Measurements from ENCODE around the gene ADPRM. TPM values are rescaled to one million over a fixed set of nuclear protein-coding genes. Genes with fewer than 3 reads are reported as not detected.

Gene ADPRM
- total RNA-seq, 1 experiment from 2014 or later = 2.4 TPM

- H3K9me3 ChIP-seq (ENCODE audit: control insufficient read depth, insufficient read depth, low read depth, low read length) = no peaks in the 10 kb centered on the region
- H3K4me3 ChIP-seq (ENCODE audit: low read depth in 2 of 2, low read length in 2 of 2) = no peak overlapping the region
- ChIA-PET POLR2A (no interaction called here), CTCF (no interaction called here)
- no peaks in the 10 kb centered on the region for H3K27me3 ChIP-seq (ENCODE audit: control insufficient read depth, insufficient read depth, low read length)
- ATAC-seq (no peak), DNase-seq (ENCODE audit: low read depth, low spot score) (no peak)
- H3K36me3 ChIP-seq (ENCODE audit: control insufficient read depth, insufficient read depth, low read length) = no peaks in the 10 kb centered on the region
- H3K27ac ChIP-seq (ENCODE audit: low read length) = no peak overlapping the region
- TF ChIP-seq POLR2AphosphoS5 (IDR thresholded peaks at IDR 0.05; ENCODE audit: low read depth, low read length) (no peak), SIN3A (IDR thresholded peaks at IDR 0.05; ENCODE audit: borderline replicate concordance, insufficient read depth, low read depth, low read length) (no peak), REST (IDR thresholded peaks at IDR 0.05; ENCODE audit: insufficient read depth in 1 of 2, low read depth in 2 of 2, low read length in 1 of 2) (no peak), CTCF (IDR thresholded peaks at IDR 0.05) (no peak)
- no TSS peak for BruUV-seq (replicated peaks)
- no peaks in the 10 kb centered on the region for H3K4me1 ChIP-seq (ENCODE audit: control insufficient read depth, insufficient read depth, low read length)
- intact Hi-C loops (cut with micrococcal nuclease; ENCODE audit: unreplicated experiment) = no loop called here
- in situ Hi-C loops (cut with HindIII; ENCODE audit: low pct_unique_long_range_greater_than_20kb, low sequenced_read_pairs) = no loop called here
Observed at GRCh38 chr17:10666906-10667305, 30.5 kb upstream of the ADPRM start.

- no peak for DNase-seq (ENCODE audit: low read depth, low spot score)
- Histone ChIP-seq H3K4me1 (ENCODE audit: control insufficient read depth, insufficient read depth, low read length) (no peaks in the 10 kb centered on the region), H3K27ac (ENCODE audit: low read length) (no peak overlapping the region), H3K27me3 (ENCODE audit: control insufficient read depth, insufficient read depth, low read length) (no peaks in the 10 kb centered on the region), H3K36me3 (ENCODE audit: control insufficient read depth, insufficient read depth, low read length) (no peaks in the 10 kb centered on the region), H3K4me3 (ENCODE audit: low read depth in 2 of 2, low read length in 2 of 2) (no peak overlapping the region), H3K9me3 (ENCODE audit: control insufficient read depth, insufficient read depth, low read depth, low read length) (no peaks in the 10 kb centered on the region)
- ChIA-PET CTCF (no interaction called here), POLR2A (no interaction called here)
- in situ Hi-C loops (cut with HindIII; ENCODE audit: low pct_unique_long_range_greater_than_20kb, low sequenced_read_pairs) (no loop called here), intact Hi-C loops (cut with micrococcal nuclease; ENCODE audit: unreplicated experiment) (no loop called here)
- TF ChIP-seq POLR2AphosphoS5 (IDR thresholded peaks at IDR 0.05; ENCODE audit: low read depth, low read length) (no peak), CTCF (IDR thresholded peaks at IDR 0.05) (no peak), REST (IDR thresholded peaks at IDR 0.05; ENCODE audit: insufficient read depth in 1 of 2, low read depth in 2 of 2, low read length in 1 of 2) (no peak), TCF7L2 (IDR thresholded peaks at IDR 0.05; ENCODE audit: low read depth, low read length) (no peak), SIN3A (IDR thresholded peaks at IDR 0.05; ENCODE audit: borderline replicate concordance, insufficient read depth, low read depth, low read length) (no peak)
- ATAC-seq = no peak
- BruUV-seq (replicated peaks) = no TSS peak
Observed at GRCh38 chr17:10668775-10669174, 28.6 kb upstream of the ADPRM start.

All from Panc1 (cell line).